ENCODE data around the gene RAB26. TPM values are rescaled to one million over a fixed set of nuclear protein-coding genes. Genes with fewer than 3 reads are reported as not detected.
A peak's percentile ranks its signal among the peaks of the same experiment; 100 is the strongest.

Gene RAB26
- total RNA-seq, 6 donors from 2014 or later = 0.30 to 6.8 (median 0.85) TPM; not detected in 2

DNA sequence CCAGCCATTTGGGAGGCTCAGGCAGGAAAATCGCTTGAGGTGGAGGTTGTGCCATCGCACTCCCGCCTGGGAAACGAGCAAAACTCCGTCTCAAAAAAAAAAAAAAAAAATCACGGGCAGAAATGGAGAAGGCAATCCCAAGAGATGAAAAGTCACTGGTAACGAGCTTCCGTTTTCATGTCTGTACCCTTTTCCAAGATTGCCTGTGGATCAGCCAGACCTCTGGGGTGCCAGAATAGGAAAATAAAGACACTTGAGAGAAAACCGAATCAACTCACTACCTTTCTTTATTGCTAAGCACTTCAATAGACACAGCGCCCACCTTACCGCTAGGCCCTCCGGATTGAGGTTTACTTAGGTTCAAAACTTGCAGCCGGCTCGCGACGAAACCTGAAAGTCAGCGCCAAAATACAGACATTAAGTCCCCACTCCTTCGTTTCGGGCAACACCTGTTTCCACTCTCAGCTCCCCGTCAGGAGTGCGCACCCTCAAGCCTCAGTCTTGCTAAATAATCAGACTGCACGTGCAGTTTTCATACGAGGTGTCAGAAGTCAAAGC lies 6.2 kb downstream of the RAB26 start:
- Histone ChIP-seq H3K4me1 (peaks cover 72 to 91% (median 82%) of the 10 kb centered on the region in 4 donors), H3K9me3 (no peaks in the 10 kb centered on the region), H3K27me3 (no peaks in the 10 kb centered on the region), H3K36me3 (peaks cover 0 to 21% (median 4%) of the 10 kb centered on the region in 4 donors), H3K27ac (peak overlapping the region; percentile 69 to 93 (median 80)), H3K4me3 (peak overlapping the region; percentile 66 to 89 (median 80))
- TF ChIP-seq EP300 (IDR thresholded peaks at IDR 0.05) (no peak), POLR2AphosphoS5 (IDR thresholded peaks at IDR 0.05) (no peak), POLR2A (IDR thresholded peaks at IDR 0.05) (no peak)
- TF ChIP-seq, protein P1, sequence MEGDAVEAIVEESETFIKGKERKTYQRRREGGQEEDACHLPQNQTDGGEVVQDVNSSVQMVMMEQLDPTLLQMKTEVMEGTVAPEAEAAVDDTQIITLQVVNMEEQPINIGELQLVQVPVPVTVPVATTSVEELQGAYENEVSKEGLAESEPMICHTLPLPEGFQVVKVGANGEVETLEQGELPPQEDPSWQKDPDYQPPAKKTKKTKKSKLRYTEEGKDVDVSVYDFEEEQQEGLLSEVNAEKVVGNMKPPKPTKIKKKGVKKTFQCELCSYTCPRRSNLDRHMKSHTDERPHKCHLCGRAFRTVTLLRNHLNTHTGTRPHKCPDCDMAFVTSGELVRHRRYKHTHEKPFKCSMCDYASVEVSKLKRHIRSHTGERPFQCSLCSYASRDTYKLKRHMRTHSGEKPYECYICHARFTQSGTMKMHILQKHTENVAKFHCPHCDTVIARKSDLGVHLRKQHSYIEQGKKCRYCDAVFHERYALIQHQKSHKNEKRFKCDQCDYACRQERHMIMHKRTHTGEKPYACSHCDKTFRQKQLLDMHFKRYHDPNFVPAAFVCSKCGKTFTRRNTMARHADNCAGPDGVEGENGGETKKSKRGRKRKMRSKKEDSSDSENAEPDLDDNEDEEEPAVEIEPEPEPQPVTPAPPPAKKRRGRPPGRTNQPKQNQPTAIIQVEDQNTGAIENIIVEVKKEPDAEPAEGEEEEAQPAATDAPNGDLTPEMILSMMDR (IDR thresholded peaks at IDR 0.05) = no peak
- DNase-seq = no peak
- ATAC-seq (ENCODE audit: low FRiP score in 2 of 2) = no peak
- 3 to 4% methylated on average over 23 of the region's 23 CpGs for WGBS, 2 donors

DNA sequence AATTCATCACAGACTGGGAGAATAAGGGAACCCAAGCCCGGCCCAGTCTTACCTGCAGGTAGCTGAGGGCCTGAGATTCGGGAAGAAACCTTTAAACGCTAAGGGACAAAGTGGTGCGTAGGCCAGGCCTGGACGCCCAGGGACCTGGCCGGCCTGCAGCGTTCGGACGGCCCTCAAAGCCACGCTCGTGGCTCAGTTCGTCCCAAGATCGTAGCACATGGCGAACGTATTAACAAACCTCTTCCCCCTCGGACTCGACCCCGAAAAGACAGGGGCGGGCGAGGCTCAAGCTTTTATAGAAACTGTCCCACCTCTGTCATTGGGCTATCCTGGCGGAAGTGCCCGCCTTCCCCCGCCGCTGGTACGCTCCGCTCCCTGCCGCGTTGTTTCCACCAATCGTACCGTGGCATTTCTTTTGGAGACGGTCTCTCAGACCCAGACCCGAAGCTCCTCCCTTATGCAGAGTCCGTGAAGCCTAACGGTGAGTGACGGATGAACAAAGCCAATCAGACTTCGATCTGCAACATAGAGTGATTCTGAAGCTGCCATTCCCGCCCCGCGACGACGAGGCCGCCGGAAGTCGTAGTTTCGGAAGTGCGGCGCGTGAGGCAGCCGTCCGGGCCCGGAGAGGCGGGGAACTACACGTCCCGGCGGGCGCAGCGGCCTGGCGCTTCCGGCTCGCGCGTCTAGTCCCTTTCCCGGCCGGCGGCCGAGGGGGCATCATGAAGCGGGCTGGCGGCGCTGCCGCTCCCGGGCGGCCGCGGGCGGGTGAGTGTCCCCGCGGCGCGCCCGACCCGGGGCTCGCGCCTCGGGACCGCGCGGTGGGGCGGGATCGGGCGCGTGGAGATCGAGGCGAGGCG lies 6.9 kb downstream of the RAB26 start, which contains the start of gene TRAF7:
Gene TRAF7, plus strand, starts transcription at position 692 of the 860 bp plus-strand sequence. CDS start 8,139 bp downstream, outside the sequence.
- DNase-seq = peak; percentile 99 to 100
- TF ChIP-seq POLR2A (IDR thresholded peaks at IDR 0.05) (peak; percentile 86 to 100 (median 98)), EP300 (IDR thresholded peaks at IDR 0.05) (peak in 1 of 4 donors; percentile 78), POLR2AphosphoS5 (IDR thresholded peaks at IDR 0.05) (peak; percentile 100)
- TF ChIP-seq, protein P1 (IDR thresholded peaks at IDR 0.05) = peak in 4 of 6 experiments; percentile 6 to 35 (median 20)
- H3K9me3 ChIP-seq = no peaks in the 10 kb centered on the region
- peaks cover 74 to 91% (median 82%) of the 10 kb centered on the region in 4 donors for H3K4me1 ChIP-seq
- WGBS, 2 donors = 0% methylated on average over 20 to 54 of the region's 94 CpGs
- peak within 1 kb of the TSS; percentile 83 to 93 (median 87) for H3K27ac ChIP-seq
- peak within 1 kb of the TSS; percentile 75 to 96 (median 86) for H3K4me3 ChIP-seq
- peaks cover 0 to 21% (median 4%) of the 10 kb centered on the region in 4 donors for H3K36me3 ChIP-seq
- peak; percentile 91 to 97 for ATAC-seq (ENCODE audit: low FRiP score in 2 of 2)
- no peaks in the 10 kb centered on the region for H3K27me3 ChIP-seq

DNA sequence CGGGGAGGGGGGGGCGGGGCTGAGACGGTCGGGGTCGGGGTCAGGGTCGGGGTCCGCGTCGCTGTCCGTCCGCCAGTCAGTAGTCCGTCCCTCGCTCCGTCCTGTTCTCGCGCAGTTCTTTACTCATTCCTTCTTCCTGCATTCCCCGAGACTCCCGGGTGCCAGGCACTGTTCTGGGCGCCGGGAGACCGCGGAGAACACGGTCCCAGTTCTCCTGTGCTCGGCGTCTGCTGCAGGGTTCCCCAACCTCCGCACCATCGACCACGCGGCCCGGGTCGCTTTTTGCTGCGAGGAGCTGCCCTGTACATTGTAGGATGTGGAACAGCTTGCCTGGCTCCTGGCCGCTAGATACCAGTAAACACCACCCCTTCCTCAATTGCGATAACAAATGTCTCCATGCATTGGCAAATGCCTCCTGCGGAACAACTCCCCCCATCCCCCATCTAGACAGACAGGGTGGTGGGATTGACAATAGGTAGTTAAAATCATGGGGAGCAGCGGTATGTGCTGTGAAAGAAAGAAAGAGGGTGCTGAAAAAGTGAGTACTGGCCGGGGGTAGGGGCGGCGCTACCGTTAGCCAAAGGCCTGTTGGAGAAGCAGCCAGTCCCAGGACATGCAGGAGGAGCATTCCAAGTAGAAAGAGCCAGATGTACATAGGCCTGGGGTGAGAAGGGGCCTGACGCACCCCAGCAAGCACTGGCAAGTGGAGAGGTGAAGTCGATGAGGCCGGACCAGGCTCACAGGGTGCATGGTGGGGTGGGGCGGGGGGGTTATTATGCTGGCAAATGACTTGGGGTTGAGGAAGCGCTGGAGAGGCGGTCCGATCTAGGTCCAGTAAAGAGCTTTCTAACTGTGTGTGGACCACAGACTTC lies 7.8 kb downstream of the RAB26 start:
- DNase-seq (peak in 1 of 2 donors; percentile 86), ATAC-seq (ENCODE audit: low FRiP score in 2 of 2) (no peak)
- 8 to 9% methylated on average over 22 to 47 of the region's 47 CpGs for WGBS, 2 donors
- H3K9me3 ChIP-seq = no peaks in the 10 kb centered on the region
- H3K27ac ChIP-seq = peak overlapping the region; percentile 83 to 93 (median 87)
- peaks cover 0 to 16% (median 3%) of the 10 kb centered on the region in 4 donors for H3K36me3 ChIP-seq
- no peaks in the 10 kb centered on the region for H3K27me3 ChIP-seq
- TF ChIP-seq POLR2AphosphoS5 (IDR thresholded peaks at IDR 0.05) (no peak), EP300 (IDR thresholded peaks at IDR 0.05) (no peak), POLR2A (IDR thresholded peaks at IDR 0.05) (no peak)
- TF ChIP-seq, protein P1 (IDR thresholded peaks at IDR 0.05) = no peak
- peak overlapping the region; percentile 75 to 96 (median 86) for H3K4me3 ChIP-seq
- peaks cover 76 to 91% (median 83%) of the 10 kb centered on the region in 4 donors for H3K4me1 ChIP-seq

DNA sequence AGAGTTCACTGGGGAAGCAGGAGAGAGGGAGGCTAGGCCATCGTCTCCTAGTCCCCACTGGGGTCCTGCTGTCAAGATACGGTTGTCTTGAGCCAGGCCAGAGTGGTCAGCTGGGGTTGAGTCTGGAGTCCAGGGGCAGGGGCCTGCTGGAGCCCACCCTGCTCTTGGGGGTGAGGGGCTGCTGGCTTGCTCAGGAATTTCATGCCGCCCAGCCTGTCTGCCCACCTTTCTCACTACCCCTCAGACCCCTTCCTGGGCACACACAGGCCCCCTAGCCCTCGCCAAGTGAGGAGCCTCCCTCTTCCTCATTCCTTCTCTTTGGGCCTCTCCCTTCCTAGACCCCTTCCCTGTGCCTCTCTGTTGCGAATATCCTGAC lies 8.4 kb downstream of the RAB26 start:
- no peak for TF ChIP-seq EP300 (IDR thresholded peaks at IDR 0.05)
- no peak for TF ChIP-seq POLR2A (IDR thresholded peaks at IDR 0.05)
- TF ChIP-seq, protein P1 (IDR thresholded peaks at IDR 0.05) = no peak
- no peak for TF ChIP-seq POLR2AphosphoS5 (IDR thresholded peaks at IDR 0.05)
- DNase-seq (peak in 1 of 2 donors; percentile 20), ATAC-seq (ENCODE audit: low FRiP score in 2 of 2) (no peak)
- 66 to 83% methylated on average over 5 of the region's 5 CpGs for WGBS, 2 donors
- Histone ChIP-seq H3K27me3 (no peaks in the 10 kb centered on the region), H3K4me1 (peaks cover 76 to 91% (median 82%) of the 10 kb centered on the region in 4 donors), H3K4me3 (peak overlapping the region in 3 of 4 donors; percentile 75 to 89 (median 84)), H3K9me3 (no peaks in the 10 kb centered on the region), H3K27ac (peak overlapping the region; percentile 48 to 93 (median 86)), H3K36me3 (peaks cover 0 to 10% (median 0%) of the 10 kb centered on the region in 4 donors)
